Suprapubic skin (tissue), 4 donors: ENCODE results near the gene ADAMTSL2. TPM values are rescaled to one million over a fixed set of nuclear protein-coding genes. Genes with fewer than 3 reads are reported as not detected.

Experiments
- DNase-seq, 2 donors: peaks; one replicate each; pipeline ENCODE4 v3.0.0-alpha.2; 2019; ENCODE audit warnings: low spot score in 2 of 2
- H3K27ac ChIP-seq: fragments of 200-600 bp; sonication (generic); one replicate; pipeline ENCODE4 v1.5.1; 2019
- H3K27me3 ChIP-seq: fragments of 200-600 bp; sonication (generic); one replicate; pipeline ENCODE4 v1.5.1; 2019
- H3K36me3 ChIP-seq: fragments of 200-600 bp; sonication (generic); one replicate; pipeline ENCODE4 v1.5.1; 2019
- H3K4me1 ChIP-seq: fragments of 200-600 bp; sonication (generic); one replicate; pipeline ENCODE4 v1.5.1; 2019
- H3K4me3 ChIP-seq: fragments of 200-600 bp; sonication (generic); one replicate; pipeline ENCODE4 v1.5.1; 2019; ENCODE audit warnings: mild to moderate bottlenecking
- H3K9me3 ChIP-seq: fragments of 200-600 bp; sonication (generic); one replicate; pipeline ENCODE4 v1.5.1; 2019
- EP300 ChIP-seq: sonication (generic); formaldehyde crosslinking; IDR thresholded peaks from one replicate; pipeline ENCODE4 v1.6.1; 2017; ENCODE audit warnings: antibody characterized with exemption
- POLR2A ChIP-seq, 2 donors: fragments of 450-650 bp; IDR thresholded peaks; one replicate each; pipeline ENCODE4 v1.6.1; 2017; ENCODE audit warnings: antibody characterized with exemption in 2 of 2, mild to moderate bottlenecking in 2 of 2, moderate library complexity in 2 of 2
- POLR2AphosphoS5 ChIP-seq, 3 donors: sonication (generic); formaldehyde crosslinking; IDR thresholded peaks; one replicate each; pipeline ENCODE4 v1.6.1; 2017; ENCODE audit warnings: antibody characterized with exemption in 3 of 3
- WGBS: methylation state at CpG from one replicate; pipeline ENCODE4 v1.1.5; 2018; 5-methylcytosine and 5-hydroxymethylcytosine counted together
- total RNA-seq, 4 donors: library from RNA; depleted of rRNA; stranded (reverse); fragments of >200 nt; gene quantifications; one replicate each; pipeline ENCODE4 v1.1.0, GENCODE V29; 2016
- TF ChIP-seq, protein P1 (sequence below), 2 donors: fragments of 200-600 bp in 1 of 2; fragments of 450-650 bp in 1 of 2; sonication (generic) in 1 of 2; IDR thresholded peaks; one replicate each; pipeline ENCODE4 v1.5.1; 2016 to 2019; ENCODE audit warnings: antibody characterized with exemption in 2 of 2, mild to moderate bottlenecking in 1 of 2, moderate library complexity in 1 of 2

The ADAMTSL2 gene
- total RNA-seq, 4 donors from 2014 or later: 0.16 to 0.85 (median 0.46) TPM

DNA sequence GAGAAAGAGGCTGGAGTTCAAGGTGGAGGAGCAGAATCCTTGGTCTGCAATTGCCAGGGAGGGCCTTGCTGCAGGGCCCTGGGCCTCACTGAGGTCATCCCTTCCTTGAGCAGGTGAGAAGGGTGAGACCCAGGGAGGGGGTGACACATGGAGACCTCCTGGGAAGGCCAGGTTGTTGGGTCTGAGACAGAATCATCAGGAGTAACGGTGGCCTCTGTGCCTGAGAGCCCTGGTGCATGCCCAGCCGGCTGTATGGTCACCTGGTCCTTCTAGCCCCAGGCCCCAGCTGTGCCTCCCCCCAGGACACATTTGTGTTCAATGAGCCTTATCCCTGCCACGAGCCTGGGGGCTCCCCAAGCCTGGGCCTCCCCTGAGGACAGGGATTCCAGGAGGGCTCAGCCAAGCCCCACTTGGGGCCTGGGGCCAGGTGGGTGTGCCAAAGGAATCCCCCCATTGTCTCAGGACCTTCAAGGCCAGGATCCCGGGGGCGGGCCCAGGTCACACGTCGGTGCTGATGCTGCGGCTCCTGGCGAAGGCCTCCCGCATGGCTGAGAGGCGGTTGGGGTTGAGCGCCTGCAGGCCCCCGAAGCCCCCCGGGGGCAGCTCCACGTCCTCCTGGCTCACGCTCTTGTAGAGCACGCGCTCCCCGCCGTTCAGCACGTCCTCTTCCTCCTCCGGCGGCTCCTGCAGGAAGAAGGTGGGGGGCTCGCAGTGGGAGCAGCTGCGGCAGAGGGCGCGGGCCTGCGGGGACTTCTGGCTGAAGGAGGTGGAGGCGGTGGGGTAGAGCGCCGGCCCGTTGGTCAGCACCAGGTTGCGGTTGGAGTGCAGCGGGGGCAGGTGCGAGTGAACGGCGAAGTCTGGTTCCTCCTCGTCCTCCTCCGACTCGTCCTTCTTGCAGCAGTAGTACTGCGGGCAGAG, 44.3 kb downstream of the ADAMTSL2 start:
- Histone ChIP-seq H3K36me3 (no peaks in the 10 kb centered on the region), H3K27me3 (peaks cover 61% of the 10 kb centered on the region), H3K4me3 (no peak overlapping the region), H3K27ac (no peak overlapping the region), H3K4me1 (peaks cover 5% of the 10 kb centered on the region), H3K9me3 (no peaks in the 10 kb centered on the region)
- WGBS: 78% methylated on average over 15 of the region's 41 CpGs
- TF ChIP-seq EP300 (no peak), POLR2AphosphoS5 (IDR thresholded peaks at IDR 0.05) (no peak), POLR2A (IDR thresholded peaks at IDR 0.05) (no peak)
- TF ChIP-seq, protein P1, sequence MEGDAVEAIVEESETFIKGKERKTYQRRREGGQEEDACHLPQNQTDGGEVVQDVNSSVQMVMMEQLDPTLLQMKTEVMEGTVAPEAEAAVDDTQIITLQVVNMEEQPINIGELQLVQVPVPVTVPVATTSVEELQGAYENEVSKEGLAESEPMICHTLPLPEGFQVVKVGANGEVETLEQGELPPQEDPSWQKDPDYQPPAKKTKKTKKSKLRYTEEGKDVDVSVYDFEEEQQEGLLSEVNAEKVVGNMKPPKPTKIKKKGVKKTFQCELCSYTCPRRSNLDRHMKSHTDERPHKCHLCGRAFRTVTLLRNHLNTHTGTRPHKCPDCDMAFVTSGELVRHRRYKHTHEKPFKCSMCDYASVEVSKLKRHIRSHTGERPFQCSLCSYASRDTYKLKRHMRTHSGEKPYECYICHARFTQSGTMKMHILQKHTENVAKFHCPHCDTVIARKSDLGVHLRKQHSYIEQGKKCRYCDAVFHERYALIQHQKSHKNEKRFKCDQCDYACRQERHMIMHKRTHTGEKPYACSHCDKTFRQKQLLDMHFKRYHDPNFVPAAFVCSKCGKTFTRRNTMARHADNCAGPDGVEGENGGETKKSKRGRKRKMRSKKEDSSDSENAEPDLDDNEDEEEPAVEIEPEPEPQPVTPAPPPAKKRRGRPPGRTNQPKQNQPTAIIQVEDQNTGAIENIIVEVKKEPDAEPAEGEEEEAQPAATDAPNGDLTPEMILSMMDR (IDR thresholded peaks at IDR 0.05): no peak
- no peak for DNase-seq

DNA sequence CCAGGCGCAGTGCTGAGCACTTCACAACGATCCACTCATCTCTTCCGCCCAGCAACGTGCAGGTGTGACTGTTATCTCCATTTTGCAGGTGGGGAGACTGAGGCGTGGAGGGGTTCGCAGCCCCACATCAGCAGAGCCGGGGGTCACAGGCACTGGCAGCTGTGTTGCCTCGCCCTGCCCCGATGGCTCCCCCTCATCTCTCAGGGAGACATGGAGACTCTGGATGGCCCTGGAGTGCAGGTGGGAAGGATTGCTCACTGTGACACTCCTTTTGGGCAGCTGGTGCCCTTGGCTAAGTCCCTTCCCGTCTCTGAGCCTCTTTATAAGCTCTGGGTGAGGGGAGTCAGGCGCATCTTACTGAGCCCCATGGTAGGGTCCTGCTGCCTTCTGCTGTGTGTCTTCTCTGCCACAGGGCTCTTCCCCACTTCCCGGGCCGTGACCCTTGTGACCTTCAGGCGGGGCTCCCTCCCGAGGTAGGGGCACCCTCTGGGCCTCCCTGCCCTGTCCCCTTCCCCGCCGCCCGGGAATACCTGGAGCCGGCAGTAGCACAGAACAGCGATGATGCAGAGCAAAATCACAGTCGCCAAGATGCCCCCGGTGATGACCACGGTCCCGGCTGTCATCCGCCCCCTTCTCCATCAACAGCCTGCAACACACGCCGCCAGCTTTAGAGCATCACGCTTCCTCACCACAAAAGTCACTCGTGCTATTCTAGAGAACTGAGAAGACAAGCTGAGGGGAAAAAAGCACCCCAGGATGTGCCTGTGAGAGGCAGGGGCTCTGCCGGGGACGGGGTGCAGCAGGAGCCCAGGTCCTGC, 45.3 kb downstream of the ADAMTSL2 start:
- H3K4me1 ChIP-seq: peaks cover 9% of the 10 kb centered on the region
- no peak overlapping the region for H3K27ac ChIP-seq
- 87% methylated on average over 20 of the region's 31 CpGs for WGBS
- TF ChIP-seq EP300: no peak
- TF ChIP-seq POLR2A (IDR thresholded peaks at IDR 0.05): no peak
- TF ChIP-seq, protein P1 (IDR thresholded peaks at IDR 0.05): no peak
- no peak for TF ChIP-seq POLR2AphosphoS5 (IDR thresholded peaks at IDR 0.05)
- no peaks in the 10 kb centered on the region for H3K36me3 ChIP-seq
- no peak overlapping the region for H3K4me3 ChIP-seq
- H3K9me3 ChIP-seq: no peaks in the 10 kb centered on the region
- DNase-seq: no peak
- H3K27me3 ChIP-seq: peaks cover 60% of the 10 kb centered on the region

DNA sequence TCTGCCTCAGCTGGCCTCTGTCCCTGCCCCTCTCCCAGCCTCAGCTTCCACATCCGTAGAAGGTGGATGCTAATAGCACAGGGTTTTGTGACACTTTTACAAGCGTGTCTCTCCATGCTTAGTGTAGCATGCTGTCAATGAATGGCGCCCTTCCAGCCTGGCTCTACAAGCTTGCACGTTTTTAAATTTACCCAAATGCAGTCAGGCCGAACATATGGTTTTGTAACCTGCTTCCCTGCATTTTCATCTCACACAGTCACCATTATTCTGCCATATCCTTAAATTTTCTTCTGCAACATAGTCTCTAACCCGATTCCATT, 45.9 kb downstream of the ADAMTSL2 start:
- Histone ChIP-seq H3K4me3 (no peak overlapping the region), H3K9me3 (no peaks in the 10 kb centered on the region), H3K27me3 (peaks cover 60% of the 10 kb centered on the region), H3K27ac (no peak overlapping the region), H3K4me1 (peaks cover 14% of the 10 kb centered on the region), H3K36me3 (no peaks in the 10 kb centered on the region)
- TF ChIP-seq EP300 (no peak), POLR2A (IDR thresholded peaks at IDR 0.05) (no peak), POLR2AphosphoS5 (IDR thresholded peaks at IDR 0.05) (no peak)
- TF ChIP-seq, protein P1 (IDR thresholded peaks at IDR 0.05): no peak
- no peak for DNase-seq
- WGBS: 62% methylated on average over 6 of the region's 6 CpGs

DNA sequence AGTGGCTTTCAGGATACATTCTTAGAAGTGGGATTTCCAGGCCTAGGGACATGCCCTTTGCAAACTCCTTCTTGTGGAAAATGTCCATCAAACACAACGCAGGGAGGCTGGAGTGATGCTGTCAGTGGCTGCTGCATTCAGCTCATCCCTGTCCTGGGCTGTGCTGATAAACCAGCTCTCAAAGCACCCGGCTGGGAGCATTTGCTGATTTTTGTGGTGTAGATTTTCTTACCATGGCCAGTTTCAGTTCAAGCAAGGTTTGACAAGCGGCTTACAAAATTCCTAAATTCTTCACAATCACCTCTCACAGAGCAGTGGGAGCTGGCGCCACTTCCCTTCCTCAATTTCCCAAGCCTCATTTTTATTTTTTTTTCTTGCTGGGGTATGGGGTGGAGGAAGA, 46.5 kb downstream of the ADAMTSL2 start:
- Histone ChIP-seq H3K27ac (no peak overlapping the region), H3K9me3 (no peaks in the 10 kb centered on the region), H3K4me1 (peaks cover 21% of the 10 kb centered on the region), H3K27me3 (peaks cover 60% of the 10 kb centered on the region), H3K4me3 (no peak overlapping the region), H3K36me3 (no peaks in the 10 kb centered on the region)
- WGBS: 73% methylated on average over 4 of the region's 4 CpGs
- TF ChIP-seq POLR2A (IDR thresholded peaks at IDR 0.05) (no peak), POLR2AphosphoS5 (IDR thresholded peaks at IDR 0.05) (no peak), EP300 (no peak)
- TF ChIP-seq, protein P1 (IDR thresholded peaks at IDR 0.05): no peak
- no peak for DNase-seq
